ENCODE measurements around the gene PGS1. TPM values are rescaled to one million over a fixed set of nuclear protein-coding genes. Genes with fewer than 3 reads are reported as not detected.

PGS1 gene
- total RNA-seq, 2 experiments from 2014 or later: 73.3 to 75.0 TPM

DNA sequence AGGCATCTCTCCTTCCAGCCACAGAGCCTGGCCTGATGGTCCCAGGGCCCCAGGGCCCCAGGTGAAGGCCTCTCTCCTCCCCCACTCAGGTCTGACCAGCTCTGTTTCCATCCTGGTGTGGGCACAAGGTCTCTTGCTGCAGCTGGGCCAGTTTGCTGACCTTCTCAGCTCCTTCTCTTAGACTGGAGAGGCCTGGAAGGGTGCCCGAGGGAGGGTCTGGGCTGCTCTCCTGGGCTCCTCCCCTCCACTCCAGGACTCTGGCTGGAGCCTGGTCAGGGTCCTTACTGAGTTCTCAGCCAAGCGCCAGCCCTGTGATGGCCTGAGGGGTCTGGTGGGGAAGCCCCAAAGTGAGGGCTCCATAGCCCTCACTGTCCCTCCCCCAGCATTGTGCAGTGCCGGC is 31.0 kb upstream of the PGS1 start:
- ATAC-seq (no peak), DNase-seq (no peak)
- Mint-ChIP-seq H3K9me3 (ENCODE audit: low read depth) (no peaks in the 10 kb centered on the region), H3K36me3 (ENCODE audit: low read depth) (no peaks in the 10 kb centered on the region), H3K4me1 (peaks cover 78% of the 10 kb centered on the region), H3K27me3 (no peaks in the 10 kb centered on the region), H3K4me3 (no peak overlapping the region), H3K27ac (no peak overlapping the region)
- CTCF ChIA-PET: interaction anchor here (0.6 to 1.5 kb wide), 2 partner anchors 70 to 96 kb away, joined by 3 read pairs; no protein-coding TSS in a partner anchor
- POLR2A ChIA-PET: no interaction called here
- intact Hi-C loops (cut with DNase I, micrococcal nuclease): no loop called here

- Mint-ChIP-seq H3K27me3 (no peaks in the 10 kb centered on the region), H3K4me3 (no peak overlapping the region), H3K4me1 (peaks cover 73% of the 10 kb centered on the region), H3K27ac (peak overlapping the region; percentile 26), H3K36me3 (ENCODE audit: low read depth) (peaks cover under 1% of the 10 kb centered on the region), H3K9me3 (ENCODE audit: low read depth) (no peaks in the 10 kb centered on the region)
- no peak for DNase-seq
- ChIA-PET POLR2A (interaction anchor here (0.6 kb wide), 2 partner anchors 20 to 363 kb away, joined by 3 to 7 read pairs; no protein-coding TSS in a partner anchor), CTCF (interaction anchor here (1.5 to 1.7 kb wide), 2 partner anchors 36 to 97 kb away, joined by 3 to 5 read pairs; no protein-coding TSS in a partner anchor)
- ATAC-seq: no peak
- intact Hi-C loops (cut with DNase I, micrococcal nuclease): no loop called here
Observed at GRCh38 chr17:78348055-78348770, 30.2 kb upstream of the PGS1 start.

GRCh38 chr17:78349891-78350642 is 28.4 kb upstream of the PGS1 start:
- POLR2A ChIA-PET: no interaction called here

GRCh38 chr17:78351449-78352006 is 26.9 kb upstream of the PGS1 start:
- H3K27ac Mint-ChIP-seq: peak overlapping the region; percentile 19
- DNase-seq (no peak), ATAC-seq (no peak)
- H3K9me3 Mint-ChIP-seq (ENCODE audit: low read depth): no peaks in the 10 kb centered on the region
- H3K4me3 Mint-ChIP-seq: no peak overlapping the region
- H3K36me3 Mint-ChIP-seq (ENCODE audit: low read depth): peaks cover 26% of the 10 kb centered on the region
- ChIA-PET CTCF (interaction anchor here (0.5 to 1.1 kb wide), 5 partner anchors 9 to 628 kb away, joined by 3 to 4 read pairs (median 3); partner anchors contain the start of gene LGALS3BP), POLR2A (no interaction called here)
- intact Hi-C loops (cut with DNase I, micrococcal nuclease): no loop called here
- no peaks in the 10 kb centered on the region for H3K27me3 Mint-ChIP-seq
- H3K4me1 Mint-ChIP-seq: peaks cover 72% of the 10 kb centered on the region

More at GRCh38 chr17:78349891-78350642, 28.4 kb upstream of the PGS1 start:
- intact Hi-C loops (cut with DNase I, micrococcal nuclease): no loop called here
- H3K27me3 Mint-ChIP-seq: no peaks in the 10 kb centered on the region
- H3K9me3 Mint-ChIP-seq (ENCODE audit: low read depth): no peaks in the 10 kb centered on the region
- ATAC-seq: no peak
- CTCF ChIA-PET: interaction anchor here (0.6 to 1.5 kb wide), 3 partner anchors 10 to 29 kb away, joined by 3 to 5 read pairs (median 4); no protein-coding TSS in a partner anchor
- no peak overlapping the region for H3K4me3 Mint-ChIP-seq
- no peak overlapping the region for H3K27ac Mint-ChIP-seq
- H3K4me1 Mint-ChIP-seq: peaks cover 74% of the 10 kb centered on the region
- no peak for DNase-seq
- H3K36me3 Mint-ChIP-seq (ENCODE audit: low read depth): peaks cover 12% of the 10 kb centered on the region

DNA sequence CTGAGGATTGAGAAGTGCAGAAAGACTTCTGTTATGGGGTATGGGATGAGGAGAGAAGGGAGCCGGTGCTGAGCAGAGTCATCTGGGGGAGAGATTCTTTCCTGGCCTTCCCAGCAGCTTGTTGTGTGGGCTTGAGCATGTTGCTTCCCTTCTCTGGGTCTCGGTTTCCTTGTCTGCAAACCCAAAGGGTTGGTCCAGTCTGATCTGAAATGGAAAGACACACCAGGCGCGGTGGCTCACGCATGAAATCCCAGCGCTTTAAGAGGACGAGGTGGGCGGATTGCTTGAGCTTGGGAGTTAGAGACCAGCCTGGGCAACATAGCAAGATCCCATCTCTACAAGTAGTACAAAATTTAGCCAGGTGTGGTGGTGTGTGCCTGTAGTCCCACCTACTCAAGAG is 24.6 kb upstream of the PGS1 start:
- ChIA-PET POLR2A (interaction anchor here (1.0 to 1.8 kb wide), 2 partner anchors 30 to 45 kb away, joined by 3 to 4 read pairs; no protein-coding TSS in a partner anchor), CTCF (interaction anchor here (0.7 to 1.2 kb wide), 4 partner anchors 13 to 102 kb away, joined by 3 read pairs; no protein-coding TSS in a partner anchor)
- Mint-ChIP-seq H3K4me3 (peak overlapping the region; percentile 73), H3K27me3 (no peaks in the 10 kb centered on the region), H3K27ac (peak overlapping the region; percentile 70), H3K9me3 (ENCODE audit: low read depth) (no peaks in the 10 kb centered on the region), H3K36me3 (ENCODE audit: low read depth) (peaks cover 49% of the 10 kb centered on the region), H3K4me1 (peaks cover 55% of the 10 kb centered on the region)
- no peak for ATAC-seq
- intact Hi-C loops (cut with DNase I, micrococcal nuclease): no loop called here
- DNase-seq: no peak

- H3K9me3 Mint-ChIP-seq (ENCODE audit: low read depth): no peaks in the 10 kb centered on the region
- H3K36me3 Mint-ChIP-seq (ENCODE audit: low read depth): peaks cover 55% of the 10 kb centered on the region
- DNase-seq (peak; percentile 68), ATAC-seq (peak; percentile 8)
- no peaks in the 10 kb centered on the region for H3K27me3 Mint-ChIP-seq
- H3K4me1 Mint-ChIP-seq: peaks cover 49% of the 10 kb centered on the region
- POLR2A ChIA-PET: interaction anchor here (0.5 to 2.1 kb wide), 8 partner anchors 11 to 419 kb away, joined by 3 to 11 read pairs (median 4); no protein-coding TSS in a partner anchor
- H3K4me3 Mint-ChIP-seq: peak overlapping the region; percentile 93
- CTCF ChIA-PET: interaction anchor here (0.7 to 1.8 kb wide), 5 partner anchors 10 to 104 kb away, joined by 3 to 7 read pairs (median 4); no protein-coding TSS in a partner anchor
- intact Hi-C loops (cut with DNase I, micrococcal nuclease): loop anchor here (5.0 kb wide), 2 partner anchors 103 to 243 kb away; no protein-coding TSS in a partner anchor
- H3K27ac Mint-ChIP-seq: peak overlapping the region; percentile 92
Observed at GRCh38 chr17:78355045-78355641, 23.3 kb upstream of the PGS1 start.

DNA sequence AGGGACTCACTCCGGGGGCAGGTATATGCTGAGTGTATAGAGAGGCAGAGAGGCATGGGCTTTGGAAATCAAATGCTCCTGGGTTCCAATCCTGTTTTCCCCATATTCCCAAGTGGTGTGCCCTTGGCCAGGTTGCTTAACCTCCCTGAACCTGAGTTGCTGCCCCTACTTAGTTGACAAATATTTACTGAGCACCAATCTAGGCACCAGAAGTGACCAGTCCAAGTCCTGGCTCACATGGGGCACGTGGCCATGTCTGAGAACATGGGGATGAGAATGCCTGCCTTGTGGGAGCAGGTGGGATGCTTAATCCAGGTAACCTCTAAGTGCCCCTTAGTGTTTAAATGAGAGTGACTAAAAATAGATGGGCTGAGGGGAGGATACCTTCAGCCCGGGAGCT is 22.7 kb upstream of the PGS1 start:
- Mint-ChIP-seq H3K4me1 (peaks cover 44% of the 10 kb centered on the region), H3K27me3 (no peaks in the 10 kb centered on the region), H3K27ac (peak overlapping the region; percentile 92), H3K4me3 (peak overlapping the region; percentile 93), H3K36me3 (ENCODE audit: low read depth) (peaks cover 55% of the 10 kb centered on the region), H3K9me3 (ENCODE audit: low read depth) (no peaks in the 10 kb centered on the region)
- POLR2A ChIA-PET: interaction anchor here (0.7 to 2.1 kb wide), 11 partner anchors 10 to 896 kb away, joined by 3 to 11 read pairs (median 4); no protein-coding TSS in a partner anchor
- intact Hi-C loops (cut with DNase I, micrococcal nuclease): loop anchor here (1.0 to 5.0 kb wide), 7 partner anchors 29 to 419 kb away; no protein-coding TSS in a partner anchor
- ATAC-seq: no peak
- DNase-seq: no peak
- CTCF ChIA-PET: interaction anchor here (0.7 to 1.8 kb wide), 4 partner anchors 14 to 104 kb away, joined by 3 to 7 read pairs (median 4); no protein-coding TSS in a partner anchor

- H3K9me3 Mint-ChIP-seq (ENCODE audit: low read depth): no peaks in the 10 kb centered on the region
- no peaks in the 10 kb centered on the region for H3K27me3 Mint-ChIP-seq
- intact Hi-C loops (cut with DNase I, micrococcal nuclease): loop anchor here (1.0 to 5.0 kb wide), 7 partner anchors 28 to 419 kb away; no protein-coding TSS in a partner anchor
- ATAC-seq: peak; percentile 59
- peak overlapping the region; percentile 93 for H3K4me3 Mint-ChIP-seq
- DNase-seq: peak; percentile 96
- ChIA-PET CTCF (interaction anchor here (0.7 to 1.8 kb wide), 5 partner anchors 14 to 105 kb away, joined by 3 to 7 read pairs (median 4); no protein-coding TSS in a partner anchor), POLR2A (interaction anchor here (0.6 to 2.1 kb wide), 13 partner anchors 10 to 897 kb away, joined by 3 to 11 read pairs (median 4); no protein-coding TSS in a partner anchor)
- H3K36me3 Mint-ChIP-seq (ENCODE audit: low read depth): peaks cover 55% of the 10 kb centered on the region
- H3K4me1 Mint-ChIP-seq: peaks cover 49% of the 10 kb centered on the region
- peak overlapping the region; percentile 92 for H3K27ac Mint-ChIP-seq
Observed at GRCh38 chr17:78356101-78356713, 22.2 kb upstream of the PGS1 start.

DNA sequence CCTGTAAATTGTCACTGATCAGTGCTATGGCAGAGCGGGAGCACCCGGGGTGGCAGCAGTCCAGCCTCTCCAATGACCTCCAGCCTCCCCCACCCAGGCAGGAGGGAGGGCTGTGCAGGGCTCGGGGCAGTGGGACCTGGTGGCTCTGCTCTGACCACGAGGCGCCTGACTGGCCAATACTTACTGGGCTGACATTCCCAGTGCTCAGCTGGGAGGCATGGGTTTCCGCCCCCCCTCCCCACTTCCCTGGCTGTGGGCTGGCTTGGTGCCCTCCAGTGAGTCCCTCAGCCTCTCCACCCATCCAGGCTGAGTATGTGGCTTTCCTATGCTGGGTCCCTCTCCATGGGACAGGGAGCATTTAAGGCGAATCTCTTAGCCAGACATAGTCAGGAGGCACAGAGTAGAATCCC is 21.3 kb upstream of the PGS1 start:
- Mint-ChIP-seq H3K27me3 (no peaks in the 10 kb centered on the region), H3K36me3 (ENCODE audit: low read depth) (peaks cover 55% of the 10 kb centered on the region), H3K4me1 (peaks cover 48% of the 10 kb centered on the region), H3K9me3 (ENCODE audit: low read depth) (no peaks in the 10 kb centered on the region), H3K4me3 (peak overlapping the region; percentile 93), H3K27ac (peak overlapping the region; percentile 90)
- POLR2A ChIA-PET: interaction anchor here (2.1 to 3.9 kb wide), 3 partner anchors 13 to 105 kb away, joined by 6 to 64 read pairs (median 11); no protein-coding TSS in a partner anchor
- peak; percentile 44 for DNase-seq
- ATAC-seq: no peak
- intact Hi-C loops (cut with DNase I, micrococcal nuclease): loop anchor here (2.0 to 5.0 kb wide), 5 partner anchors 42 to 418 kb away; no protein-coding TSS in a partner anchor
- CTCF ChIA-PET: no interaction called here
